LNCAP (cell line): ENCODE data around the gene PLD5.

Experiments
- TF ChIP-seq, protein P1 (sequence below): fragments of 450-650 bp; IDR thresholded peaks from 2 replicates; pipeline ENCODE4 v1.5.1; 2017; ENCODE audit warnings: mild to moderate bottlenecking

The PLD5 gene

GRCh38 chr1:242056988-242057744 is 467.3 kb downstream of the PLD5 start:
- TF ChIP-seq, protein P1, sequence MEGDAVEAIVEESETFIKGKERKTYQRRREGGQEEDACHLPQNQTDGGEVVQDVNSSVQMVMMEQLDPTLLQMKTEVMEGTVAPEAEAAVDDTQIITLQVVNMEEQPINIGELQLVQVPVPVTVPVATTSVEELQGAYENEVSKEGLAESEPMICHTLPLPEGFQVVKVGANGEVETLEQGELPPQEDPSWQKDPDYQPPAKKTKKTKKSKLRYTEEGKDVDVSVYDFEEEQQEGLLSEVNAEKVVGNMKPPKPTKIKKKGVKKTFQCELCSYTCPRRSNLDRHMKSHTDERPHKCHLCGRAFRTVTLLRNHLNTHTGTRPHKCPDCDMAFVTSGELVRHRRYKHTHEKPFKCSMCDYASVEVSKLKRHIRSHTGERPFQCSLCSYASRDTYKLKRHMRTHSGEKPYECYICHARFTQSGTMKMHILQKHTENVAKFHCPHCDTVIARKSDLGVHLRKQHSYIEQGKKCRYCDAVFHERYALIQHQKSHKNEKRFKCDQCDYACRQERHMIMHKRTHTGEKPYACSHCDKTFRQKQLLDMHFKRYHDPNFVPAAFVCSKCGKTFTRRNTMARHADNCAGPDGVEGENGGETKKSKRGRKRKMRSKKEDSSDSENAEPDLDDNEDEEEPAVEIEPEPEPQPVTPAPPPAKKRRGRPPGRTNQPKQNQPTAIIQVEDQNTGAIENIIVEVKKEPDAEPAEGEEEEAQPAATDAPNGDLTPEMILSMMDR = no peak

DNA sequence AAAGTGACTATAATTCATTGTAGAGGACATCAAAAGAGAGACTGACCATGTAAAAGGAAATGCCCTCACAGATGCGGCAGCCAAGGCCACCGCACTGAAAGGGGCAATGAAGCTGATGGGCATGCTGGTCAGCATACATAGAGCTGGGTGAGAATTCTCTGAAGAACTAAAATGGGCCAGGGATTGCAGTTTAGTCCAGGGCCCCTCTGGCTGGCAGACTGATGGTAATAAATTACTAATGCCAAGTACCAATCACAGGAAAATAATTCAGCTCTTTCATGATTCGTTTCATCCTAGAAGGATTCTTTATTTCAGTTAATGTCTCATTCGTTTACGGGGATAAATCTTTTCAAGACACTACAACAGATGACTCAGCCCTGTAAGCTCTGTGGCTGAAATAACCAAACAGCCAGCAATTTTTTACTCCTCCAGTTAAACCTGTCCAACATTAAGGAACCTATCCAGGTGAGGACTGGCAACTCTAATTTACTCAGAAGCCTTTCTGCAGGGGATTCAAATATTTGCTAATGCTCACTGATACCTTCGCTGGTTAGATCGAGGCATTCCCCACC is 468.7 kb downstream of the PLD5 start:
- TF ChIP-seq, protein P1 = no peak

DNA sequence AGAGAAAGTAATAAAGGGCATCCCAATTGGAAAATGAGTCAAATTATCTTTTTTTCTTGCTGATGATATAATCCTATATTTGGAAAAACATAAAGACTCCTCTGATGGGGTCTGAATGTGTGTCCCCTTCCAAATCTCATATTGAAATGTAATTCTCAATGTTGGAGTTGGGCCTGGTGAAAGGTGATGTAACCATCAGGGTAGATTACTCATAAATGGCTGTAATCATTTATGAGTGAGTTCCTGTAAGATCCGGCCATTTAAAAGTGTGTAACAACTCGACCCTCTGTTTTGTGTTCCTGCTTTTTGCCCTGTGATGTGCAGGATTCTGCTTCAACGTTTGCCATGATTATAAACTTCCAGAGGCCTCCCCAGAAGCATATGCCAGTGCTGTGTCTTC is 481.3 kb downstream of the PLD5 start:
- TF ChIP-seq, protein P1 = no peak

DNA sequence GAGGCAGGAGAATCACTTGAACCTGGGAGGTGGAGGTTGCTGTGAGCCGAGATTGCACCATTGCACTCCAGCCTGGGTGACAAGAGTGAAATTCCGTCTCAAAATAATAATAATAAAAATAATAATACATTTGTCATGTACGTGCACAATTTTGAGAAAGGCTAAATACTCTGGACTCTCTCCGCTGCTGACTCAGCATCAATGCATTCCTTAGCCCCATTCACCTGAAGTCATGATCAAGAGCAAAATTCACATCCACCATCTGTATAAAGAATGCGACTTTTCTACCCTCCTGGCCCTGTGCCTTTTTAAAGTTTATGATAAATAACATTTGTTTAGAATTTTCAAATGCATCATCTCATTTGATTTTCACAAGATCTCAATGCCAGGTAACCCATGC is 490.1 kb downstream of the PLD5 start:
- TF ChIP-seq, protein P1 = no peak

- TF ChIP-seq, protein P1 = no peak
These were observed 491.1 kb downstream of the PLD5 start for GRCh38 chr1:242033447-242033846.
